NAMALWA (cell line): ENCODE measurements around the gene CHST13.

ENCODE experiments used
- DNase-seq: peaks from one replicate; pipeline ENCODE4 v3.0.0-alpha.2; 2015; ENCODE audit warnings: low spot score

Gene CHST13

GRCh38 chr3:126540951-126541627 is 17.1 kb downstream of the CHST13 start:
- no peak for DNase-seq

- DNase-seq, result no peak
Measured at GRCh38 chr3:126541628-126542339, 17.8 kb downstream of the CHST13 start.

GRCh38 chr3:126542340-126543241 is 18.6 kb downstream of the CHST13 start:
- no peak for DNase-seq

- no peak for DNase-seq
Measured at GRCh38 chr3:126543457-126544061, 19.6 kb downstream of the CHST13 start.

- DNase-seq, result no peak
Measured at GRCh38 chr3:126544596-126545281, 20.8 kb downstream of the CHST13 start.

GRCh38 chr3:126545544-126545943 is 21.6 kb downstream of the CHST13 start:
- no peak for DNase-seq

- DNase-seq, result no peak
Measured at GRCh38 chr3:126546013-126546412, 22.1 kb downstream of the CHST13 start.

GRCh38 chr3:126546549-126547239 is 22.7 kb downstream of the CHST13 start:
- no peak for DNase-seq

- DNase-seq, result no peak
Measured at GRCh38 chr3:126547721-126548120, 23.8 kb downstream of the CHST13 start.

GRCh38 chr3:126548556-126549466 is 24.9 kb downstream of the CHST13 start:
- DNase-seq, result peak; percentile 14

- DNase-seq, result no peak
Measured at GRCh38 chr3:126549861-126550487, 26.0 kb downstream of the CHST13 start.

GRCh38 chr3:126550488-126551051 is 26.6 kb downstream of the CHST13 start:
- DNase-seq, result no peak

GRCh38 chr3:126551121-126551838 is 27.3 kb downstream of the CHST13 start:
- DNase-seq, result no peak

GRCh38 chr3:126551839-126552687 is 28.1 kb downstream of the CHST13 start:
- no peak for DNase-seq

GRCh38 chr3:126552688-126553283 is 28.8 kb downstream of the CHST13 start:
- no peak for DNase-seq

GRCh38 chr3:126553284-126554084 is 29.5 kb downstream of the CHST13 start:
- DNase-seq, result no peak
